Skin epidermis (tissue), 12 donors: Measurements from ENCODE around the gene SLC17A7.

Experiments
- H3K27ac ChIP-seq, 21 experiments: fragments of 200-600 bp; sonication (generic) in 11 of 21; one replicate each; pipeline ENCODE4 v1.5.0; 2020; ENCODE audit warnings: mild to moderate bottlenecking in 3 of 21, inconsistent platforms in 2 of 21, moderate library complexity in 2 of 21
- H3K4me3 ChIP-seq, 7 experiments: fragments of 200-600 bp; sonication (generic) in 2 of 7; one replicate each; pipeline ENCODE4 v1.5.0; 2020; ENCODE audit warnings: inconsistent platforms in 2 of 7, mild to moderate bottlenecking in 2 of 7, moderate library complexity in 1 of 7

SLC17A7 gene

GRCh38 chr19:49441210-49441959, at the start of gene SLC17A7:
TSS of gene SLC17A7 (minus strand) at chr19:49441527. CDS start at chr19:49441379, 148 bp downstream.
- Histone ChIP-seq H3K4me3 (peak within 1 kb of the TSS in 5 of 7 experiments; percentile 51 to 75 (median 63)), H3K27ac (peak within 1 kb of the TSS in 5 of 21 experiments; percentile 10 to 83 (median 48))

DNA sequence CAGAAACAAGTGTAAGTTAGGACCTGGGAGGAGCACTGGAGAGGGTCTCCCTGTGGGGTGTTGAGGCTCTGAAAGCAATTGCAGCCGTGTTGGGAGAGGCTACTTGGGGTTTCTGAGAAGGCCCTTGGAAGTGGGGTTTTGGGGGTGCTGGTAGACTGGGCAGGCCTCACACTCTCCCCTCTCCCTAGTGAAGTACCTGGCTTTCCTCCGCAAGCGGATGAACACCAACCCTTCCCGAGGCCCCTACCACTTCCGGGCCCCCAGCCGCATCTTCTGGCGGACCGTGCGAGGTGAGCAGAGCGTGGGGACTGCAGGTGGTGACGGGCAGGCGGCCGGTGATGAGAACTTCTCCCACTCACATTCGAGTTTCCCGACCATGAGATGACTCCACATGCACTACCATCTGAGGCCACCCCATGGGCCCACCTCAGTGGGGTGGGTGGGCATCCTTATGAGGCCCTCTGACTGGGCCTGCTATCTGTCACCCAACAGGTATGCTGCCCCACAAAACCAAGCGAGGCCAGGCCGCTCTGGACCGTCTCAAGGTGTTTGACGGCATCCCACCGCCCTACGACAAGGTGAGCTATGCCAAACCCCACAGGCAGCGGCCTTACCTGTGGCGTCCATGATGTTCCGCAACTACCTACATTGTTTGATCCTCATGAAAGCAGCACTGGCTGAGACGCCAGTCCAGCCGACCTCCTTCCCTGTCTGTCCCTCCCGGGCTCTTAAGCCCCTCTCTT, 49.1 kb upstream of the SLC17A7 start:
- peak overlapping the region in 2 of 7 experiments; percentile 87 to 98 for H3K4me3 ChIP-seq
- H3K27ac ChIP-seq = peak overlapping the region in 12 of 21 experiments; percentile 80 to 97 (median 94)

DNA sequence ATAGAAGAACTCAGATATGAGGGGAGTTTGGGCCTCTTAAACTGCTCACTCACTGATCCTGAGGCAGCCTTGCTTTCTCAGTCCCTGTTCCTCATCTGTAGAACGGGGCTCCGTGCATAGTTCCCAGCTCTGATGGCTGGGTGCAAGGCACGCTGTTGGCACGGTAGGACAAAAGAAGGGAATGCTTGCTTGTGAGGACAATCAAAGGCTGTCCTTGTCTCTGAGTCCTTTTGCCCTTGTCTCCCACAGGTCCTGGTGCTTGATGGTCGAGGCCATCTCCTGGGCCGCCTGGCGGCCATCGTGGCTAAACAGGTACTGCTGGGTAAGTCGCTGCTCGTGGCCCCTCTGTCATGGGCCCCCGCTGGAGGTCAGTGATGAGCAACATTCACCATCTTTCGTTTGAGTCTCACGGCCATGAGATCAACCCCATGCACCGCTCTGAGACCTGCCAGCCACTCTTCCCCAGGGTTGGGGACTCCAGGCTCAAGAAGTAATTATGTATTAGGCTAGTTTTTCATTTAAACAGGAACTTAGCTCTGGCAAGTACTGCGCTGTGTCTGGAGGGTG, 48.4 kb upstream of the SLC17A7 start:
- Histone ChIP-seq H3K4me3 (peak overlapping the region; percentile 59 to 98 (median 92)), H3K27ac (peak overlapping the region in 17 of 21 experiments; percentile 80 to 97 (median 93))

- peak overlapping the region; percentile 59 to 98 (median 92) for H3K4me3 ChIP-seq
- peak overlapping the region in 19 of 21 experiments; percentile 80 to 97 (median 93) for H3K27ac ChIP-seq
Observed at GRCh38 chr19:49488863-49489537, 47.7 kb upstream of the SLC17A7 start.

DNA sequence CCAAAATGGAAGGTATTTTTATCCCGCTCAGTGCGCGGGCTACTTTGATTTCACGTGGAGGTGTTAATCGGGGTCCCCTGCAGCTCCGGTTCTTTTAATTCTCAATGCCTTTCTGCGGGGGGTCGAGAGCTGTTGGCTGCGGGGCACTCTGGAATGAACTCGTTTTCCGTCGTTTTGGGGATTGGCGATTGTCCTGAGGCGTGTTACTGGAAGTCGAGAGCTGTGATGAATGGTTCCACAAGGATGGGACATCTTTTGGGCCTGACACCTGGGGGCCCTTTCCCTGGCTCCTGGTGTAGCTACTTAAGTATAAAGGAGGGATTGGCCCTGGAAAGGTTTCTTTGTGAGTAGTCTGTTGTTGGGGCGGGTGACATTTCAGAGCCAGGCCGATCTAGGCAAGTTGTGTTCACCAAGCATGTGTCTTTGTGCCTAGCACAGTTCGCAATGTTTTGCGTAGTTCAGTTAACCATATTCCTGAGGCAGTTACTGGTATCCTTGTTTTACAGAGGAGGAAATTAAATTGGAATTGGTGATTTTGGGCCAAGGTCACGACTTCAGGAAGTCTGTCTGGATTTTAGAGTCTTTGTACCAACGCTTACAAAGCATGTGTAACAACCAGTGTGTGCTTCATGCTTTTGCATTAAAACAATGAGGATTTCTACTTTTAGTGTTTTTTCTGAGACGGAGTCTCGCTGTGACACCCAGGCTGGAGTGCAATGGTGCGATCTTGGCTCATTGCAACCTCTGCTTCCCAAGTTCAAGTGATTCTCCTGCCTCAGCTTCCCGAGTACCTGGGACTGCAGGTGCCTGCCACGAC, 46.9 kb upstream of the SLC17A7 start:
- peak overlapping the region; percentile 57 to 97 (median 93) for H3K27ac ChIP-seq

DNA sequence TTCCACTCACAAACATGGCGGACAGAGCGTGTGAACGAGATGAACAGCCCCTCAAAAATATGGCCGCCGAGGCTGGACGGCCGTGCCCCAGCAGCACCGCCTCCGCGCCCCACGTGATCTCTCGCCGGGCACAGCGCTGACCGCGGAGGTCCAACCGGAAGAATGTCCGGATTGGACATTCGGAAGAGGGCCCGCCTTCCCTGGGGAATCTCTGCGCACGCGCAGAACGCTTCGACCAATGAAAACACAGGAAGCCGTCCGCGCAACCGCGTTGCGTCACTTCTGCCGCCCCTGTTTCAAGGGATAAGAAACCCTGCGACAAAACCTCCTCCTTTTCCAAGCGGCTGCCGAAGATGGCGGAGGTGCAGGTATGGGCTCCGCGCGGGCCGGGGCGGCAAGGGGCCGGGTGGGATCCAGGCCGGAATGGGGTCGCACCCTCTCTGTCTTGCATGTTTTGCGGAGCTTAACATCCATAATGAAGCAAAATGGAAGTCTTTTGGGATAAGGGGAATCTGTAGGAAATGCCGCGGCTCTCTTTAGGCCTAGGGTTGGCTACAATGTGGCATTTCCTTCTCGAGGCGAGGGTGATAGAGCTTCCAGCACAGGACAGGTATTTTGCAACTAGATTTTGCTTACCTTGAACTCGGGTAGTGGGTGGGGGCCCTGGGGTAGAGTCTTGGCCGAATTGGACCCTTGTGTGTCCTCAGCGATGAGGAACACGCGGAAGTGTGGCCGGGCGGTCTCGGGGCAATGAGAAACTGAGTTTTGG, 46.1 kb upstream of the SLC17A7 start, which contains the start of gene RPL13A:
Gene RPL13A, plus strand, starts transcription at position 332 of the 769 bp plus-strand sequence. Its CDS starts 22 bp downstream, at position 354.
- peak within 1 kb of the TSS; percentile 57 to 97 (median 93) for H3K27ac ChIP-seq
- peak within 1 kb of the TSS; percentile 59 to 98 (median 92) for H3K4me3 ChIP-seq

More for the DNA sequence above, 46.9 kb upstream of the SLC17A7 start:
- H3K4me3 ChIP-seq = peak overlapping the region; percentile 59 to 98 (median 92)

GRCh38 chr19:49486710-49487276, 45.5 kb upstream of the SLC17A7 start:
- Histone ChIP-seq H3K4me3 (peak overlapping the region in 1 of 7 experiments; percentile 87), H3K27ac (peak overlapping the region in 20 of 21 experiments; percentile 44 to 95 (median 74))

- Histone ChIP-seq H3K4me3 (no peak overlapping the region), H3K27ac (peak overlapping the region in 3 of 21 experiments; percentile 80 to 95 (median 83))
Observed at GRCh38 chr19:49486232-49486631, 44.9 kb upstream of the SLC17A7 start.

GRCh38 chr19:49481020-49481683, 39.8 kb upstream of the SLC17A7 start:
- H3K27ac ChIP-seq = no peak overlapping the region
- no peak overlapping the region for H3K4me3 ChIP-seq

DNA sequence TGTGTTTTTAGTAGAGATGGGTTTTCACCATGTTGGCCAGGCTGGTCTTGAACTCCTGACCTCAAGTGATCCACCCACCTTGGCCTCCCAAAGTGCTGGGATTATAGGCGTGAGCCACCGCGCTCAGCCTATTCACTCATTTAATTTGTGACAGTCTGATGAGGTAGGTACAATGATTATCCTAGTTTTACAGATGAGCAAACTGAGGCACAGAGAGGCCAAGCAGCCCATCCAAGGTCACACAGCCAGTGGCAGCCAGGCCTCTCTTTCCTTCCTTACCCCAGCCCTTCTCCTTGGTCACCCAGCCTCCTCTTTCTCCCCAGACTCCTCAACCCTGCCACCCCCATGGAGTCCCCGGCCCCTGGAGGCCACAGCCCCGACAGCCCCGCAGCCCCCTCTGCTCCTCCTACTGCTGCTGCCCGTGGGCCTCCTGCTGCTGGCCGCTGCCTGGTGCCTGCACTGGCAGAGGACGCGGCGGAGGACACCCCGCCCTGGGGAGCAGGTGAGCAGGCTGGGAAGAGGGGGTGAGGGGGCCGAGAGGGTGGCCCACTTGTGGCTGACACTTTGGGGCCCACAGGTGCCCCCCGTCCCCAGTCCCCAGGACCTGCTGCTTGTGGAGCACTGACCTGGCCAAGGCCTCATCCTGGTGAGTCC, 38.8 kb upstream of the SLC17A7 start:
- Histone ChIP-seq H3K27ac (no peak overlapping the region), H3K4me3 (no peak overlapping the region)

GRCh38 chr19:49475995-49476880, 34.9 kb upstream of the SLC17A7 start:
- peak overlapping the region in 16 of 21 experiments; percentile 28 to 94 (median 87) for H3K27ac ChIP-seq
- H3K4me3 ChIP-seq = peak overlapping the region in 3 of 7 experiments; percentile 11 to 77 (median 52)

- Histone ChIP-seq H3K27ac (peak overlapping the region in 17 of 21 experiments; percentile 28 to 94 (median 87)), H3K4me3 (peak overlapping the region; percentile 2 to 77 (median 52))
Observed at GRCh38 chr19:49475191-49475917, 34.0 kb upstream of the SLC17A7 start.

DNA sequence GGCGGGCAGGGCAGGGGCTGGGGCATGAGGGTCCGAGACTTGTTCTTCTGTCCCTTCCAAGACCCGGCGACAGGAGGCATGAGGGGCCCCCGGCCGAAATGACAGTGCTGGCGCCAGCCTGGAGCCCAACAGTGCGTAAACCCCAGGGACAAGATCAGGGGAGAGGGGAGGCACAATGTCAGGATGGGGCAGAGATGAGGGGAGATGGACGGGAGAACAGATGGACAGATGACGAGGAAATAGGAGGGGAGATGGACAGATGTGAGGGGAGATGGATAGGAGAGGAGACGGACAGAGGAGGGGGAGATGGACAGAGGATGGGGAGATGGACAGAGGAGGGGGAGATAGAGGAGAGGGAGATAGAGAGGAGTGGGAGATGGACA, 33.2 kb upstream of the SLC17A7 start:
- Histone ChIP-seq H3K4me3 (peak overlapping the region; percentile 42 to 77 (median 52)), H3K27ac (peak overlapping the region; percentile 33 to 94 (median 87))

- Histone ChIP-seq H3K27ac (peak within 1 kb of the TSS; percentile 33 to 94 (median 87)), H3K4me3 (peak within 1 kb of the TSS; percentile 42 to 77 (median 52))
Observed at GRCh38 chr19:49473868-49474541, 32.7 kb upstream of the SLC17A7 start, which contains the start of gene FLT3LG. TSS of gene FLT3LG (plus strand) at chr19:49474215. CDS start at chr19:49474640, 425 bp downstream.
